Neuronal stem cell (in vitro differentiated cells): ENCODE measurements around the gene ELOVL6.

Experiments used
- DNase-seq: peaks from one replicate; pipeline ENCODE4 v3.0.0-alpha.2; 2013; ENCODE audit warnings: low spot score
- H2AFZ ChIP-seq: one replicate; pipeline ENCODE4 v1.6.1; 2013; ENCODE audit warnings: mild to moderate bottlenecking, low read length, inconsistent platforms
- H2AK5ac ChIP-seq: 2 replicates; pipeline ENCODE4 v1.6.1; 2013; ENCODE audit warnings: low read depth, mild to moderate bottlenecking, inconsistent platforms, low read length, moderate library complexity, mixed read lengths
- H2BK120ac ChIP-seq: 2 replicates; pipeline ENCODE4 v1.6.1; 2013; ENCODE audit warnings: low read depth, mild to moderate bottlenecking, inconsistent platforms, low read length, moderate library complexity, mixed read lengths
- H2BK12ac ChIP-seq: one replicate; pipeline ENCODE4 v1.6.1; 2013; ENCODE audit warnings: low read length, inconsistent platforms
- H2BK15ac ChIP-seq: 2 replicates; pipeline ENCODE4 v1.6.1; 2013; ENCODE audit warnings: mild to moderate bottlenecking, low read length, inconsistent platforms, mixed read lengths
- H2BK5ac ChIP-seq: one replicate; pipeline ENCODE4 v1.6.1; 2013; ENCODE audit warnings: inconsistent platforms, mild to moderate bottlenecking, low read length, moderate library complexity
- H3K14ac ChIP-seq: one replicate; pipeline ENCODE4 v1.6.1; 2013; ENCODE audit warnings: low read length, inconsistent platforms
- H3K18ac ChIP-seq: 2 replicates; pipeline ENCODE4 v1.6.1; 2013; ENCODE audit warnings: low read length, inconsistent platforms
- H3K23ac ChIP-seq: 2 replicates; pipeline ENCODE4 v1.6.1; 2013; ENCODE audit warnings: low read depth, mild to moderate bottlenecking, mixed read lengths, low read length, inconsistent platforms; ENCODE audit not compliant: poor library complexity
- H3K27ac ChIP-seq: replicated peaks from 3 replicates; pipeline ENCODE4 v1.5.1; 2013; ENCODE audit warnings: low read length, inconsistent platforms
- H3K27me3 ChIP-seq, 3 experiments: 2 replicates each; pipeline ENCODE4 v1.6.1; 2013; ENCODE audit warnings: low read length in 3 of 3, mild to moderate bottlenecking in 2 of 3, inconsistent platforms in 1 of 3, low read depth in 1 of 3, mixed read lengths in 1 of 3, moderate library complexity in 1 of 3; ENCODE audit not compliant: control insufficient read depth in 3 of 3, insufficient read depth in 3 of 3
- H3K36me3 ChIP-seq, 2 donors: replicated peaks in 1 of 2; 2 replicates each; pipeline ENCODE4 v1.6.1; 2013; ENCODE audit warnings: low read length in 2 of 2; ENCODE audit not compliant: control insufficient read depth in 2 of 2, insufficient read depth in 2 of 2
- H3K4ac ChIP-seq: 2 replicates; pipeline ENCODE4 v1.6.1; 2013; ENCODE audit warnings: inconsistent platforms, mild to moderate bottlenecking, low read length, moderate library complexity
- H3K4me1 ChIP-seq, 2 donors: 1 replicate in 1 of 2; 2 replicates in 1 of 2; pipeline ENCODE4 v1.6.1; 2013; ENCODE audit warnings: low read length in 2 of 2, low read depth in 1 of 2; ENCODE audit not compliant: control insufficient read depth in 2 of 2, insufficient read depth in 1 of 2
- H3K4me2 ChIP-seq: one replicate; pipeline ENCODE4 v1.6.1; 2013; ENCODE audit warnings: mild to moderate bottlenecking, low read length, inconsistent platforms; ENCODE audit not compliant: insufficient read depth, poor library complexity, severe bottlenecking
- H3K4me3 ChIP-seq, 2 donors: 2 replicates each; pipeline ENCODE4 v1.5.1; 2013; ENCODE audit warnings: low read length in 2 of 2, mild to moderate bottlenecking in 2 of 2, inconsistent platforms in 1 of 2, moderate library complexity in 1 of 2
- H3K79me1 ChIP-seq: one replicate; pipeline ENCODE4 v1.6.1; 2013; ENCODE audit warnings: low read depth, mild to moderate bottlenecking, inconsistent platforms, low read length, moderate library complexity
- H3K9ac ChIP-seq: one replicate; pipeline ENCODE4 v1.6.1; 2013; ENCODE audit warnings: mild to moderate bottlenecking, low read depth, low read length, inconsistent platforms; ENCODE audit not compliant: poor library complexity
- H3K9me3 ChIP-seq, 2 donors: replicated peaks in 1 of 2; 2 replicates each; pipeline versions ENCODE3 to v1.6.1; 2013; ENCODE audit warnings: low read length in 2 of 2, mild to moderate bottlenecking in 2 of 2, inconsistent platforms in 1 of 2, low read depth in 1 of 2, mixed read lengths in 1 of 2, moderate library complexity in 1 of 2; ENCODE audit not compliant: control insufficient read depth in 2 of 2, insufficient read depth in 1 of 2
- H4K8ac ChIP-seq: one replicate; pipeline ENCODE4 v1.6.1; 2013; ENCODE audit warnings: low read depth, mild to moderate bottlenecking, inconsistent platforms, low read length, moderate library complexity
- H4K91ac ChIP-seq: one replicate; pipeline ENCODE4 v1.6.1; 2013; ENCODE audit warnings: low read length, low read depth, mild to moderate bottlenecking, inconsistent platforms; ENCODE audit not compliant: poor library complexity
- WGBS, 2 donors: extraction: QIAGEN DNeasy Blood & Tissue Kit; methylation state at CpG; one replicate each; pipeline ENCODE4 v1.1.7; 2013; ENCODE audit warnings: missing lambda C conversion rate in 2 of 2, mixed read lengths in 1 of 2; ENCODE audit not compliant: insufficient read length in 2 of 2, insufficient replicate concordance in 1 of 2; ENCODE audit errors: extremely low coverage in 2 of 2; 5-methylcytosine and 5-hydroxymethylcytosine counted together

Gene ELOVL6

GRCh38 chr4:110002326-110002725 lies 196.1 kb downstream of the ELOVL6 start:
- no peak overlapping the region for H3K23ac ChIP-seq
- no peaks in the 10 kb centered on the region for H3K4me1 ChIP-seq
- no peak overlapping the region for H2BK15ac ChIP-seq
- no peak overlapping the region for H3K4me3 ChIP-seq
- no peak overlapping the region for H4K91ac ChIP-seq
- no peaks in the 10 kb centered on the region for H3K9me3 ChIP-seq
- H4K8ac ChIP-seq = no peak overlapping the region
- H2BK12ac ChIP-seq = no peak overlapping the region
- H2AK5ac ChIP-seq = no peak overlapping the region
- H3K9ac ChIP-seq = no peak overlapping the region
- H3K4ac ChIP-seq = no peak overlapping the region
- H3K4me2 ChIP-seq = no peak overlapping the region
- H3K14ac ChIP-seq = no peak overlapping the region
- no peak overlapping the region for H3K18ac ChIP-seq
- WGBS, 2 donors = no CpG with 5 or more reads among the region's 3 CpGs
- DNase-seq = no peak
- H3K36me3 ChIP-seq = no peaks in the 10 kb centered on the region
- H3K27me3 ChIP-seq = no peaks in the 10 kb centered on the region
- no peak overlapping the region for H3K27ac ChIP-seq
- no peak overlapping the region for H2BK120ac ChIP-seq
- no peak overlapping the region for H2BK5ac ChIP-seq
- H3K79me1 ChIP-seq = no peaks in the 10 kb centered on the region
- H2AFZ ChIP-seq = no peak overlapping the region

GRCh38 chr4:109999585-109999912 lies 198.9 kb downstream of the ELOVL6 start:
- Histone ChIP-seq H2AK5ac (no peak overlapping the region), H2AFZ (no peak overlapping the region), H3K4me3 (peak overlapping the region in 1 of 2 donors; percentile 31), H3K18ac (no peak overlapping the region), H3K27ac (no peak overlapping the region), H3K79me1 (no peaks in the 10 kb centered on the region), H3K9ac (no peak overlapping the region), H3K36me3 (no peaks in the 10 kb centered on the region), H3K4me2 (no peak overlapping the region), H2BK5ac (no peak overlapping the region), H3K4me1 (no peaks in the 10 kb centered on the region), H3K27me3 (no peaks in the 10 kb centered on the region), H2BK15ac (no peak overlapping the region), H2BK120ac (no peak overlapping the region), H3K14ac (no peak overlapping the region), H3K23ac (no peak overlapping the region), H2BK12ac (no peak overlapping the region), H4K91ac (no peak overlapping the region), H3K4ac (no peak overlapping the region), H4K8ac (no peak overlapping the region), H3K9me3 (no peaks in the 10 kb centered on the region)
- DNase-seq = no peak
- no CpG with 5 or more reads among the region's 9 CpGs for WGBS, 2 donors

GRCh38 chr4:109998867-109999584 lies 199.4 kb downstream of the ELOVL6 start:
- no peaks in the 10 kb centered on the region for H3K4me1 ChIP-seq
- H2BK120ac ChIP-seq = no peak overlapping the region
- WGBS, 2 donors = no CpG with 5 or more reads among the region's 3 CpGs
- H3K36me3 ChIP-seq = no peaks in the 10 kb centered on the region
- no peak overlapping the region for H2AFZ ChIP-seq
- no peak overlapping the region for H2BK15ac ChIP-seq
- no peak overlapping the region for H3K23ac ChIP-seq
- no peak overlapping the region for H2AK5ac ChIP-seq
- H3K14ac ChIP-seq = no peak overlapping the region
- no peak overlapping the region for H3K4ac ChIP-seq
- H4K8ac ChIP-seq = no peak overlapping the region
- no peak overlapping the region for H3K18ac ChIP-seq
- H3K27ac ChIP-seq = no peak overlapping the region
- H2BK12ac ChIP-seq = no peak overlapping the region
- H3K27me3 ChIP-seq = no peaks in the 10 kb centered on the region
- H2BK5ac ChIP-seq = no peak overlapping the region
- H3K4me3 ChIP-seq = no peak overlapping the region
- no peaks in the 10 kb centered on the region for H3K79me1 ChIP-seq
- no peak overlapping the region for H4K91ac ChIP-seq
- H3K4me2 ChIP-seq = no peak overlapping the region
- no peaks in the 10 kb centered on the region for H3K9me3 ChIP-seq
- DNase-seq = peak; percentile 64
- H3K9ac ChIP-seq = no peak overlapping the region

GRCh38 chr4:109996526-109996925 lies 201.9 kb downstream of the ELOVL6 start:
- DNase-seq = no peak
- no peak overlapping the region for H3K4ac ChIP-seq
- no peaks in the 10 kb centered on the region for H3K9me3 ChIP-seq
- H3K27ac ChIP-seq = no peak overlapping the region
- H3K4me3 ChIP-seq = no peak overlapping the region
- no peak overlapping the region for H2BK15ac ChIP-seq
- no peak overlapping the region for H4K91ac ChIP-seq
- H2BK5ac ChIP-seq = no peak overlapping the region
- no peak overlapping the region for H2BK12ac ChIP-seq
- H3K36me3 ChIP-seq = no peaks in the 10 kb centered on the region
- no peak overlapping the region for H3K9ac ChIP-seq
- no peak overlapping the region for H4K8ac ChIP-seq
- no peak overlapping the region for H3K18ac ChIP-seq
- H3K23ac ChIP-seq = no peak overlapping the region
- H2BK120ac ChIP-seq = no peak overlapping the region
- WGBS, 2 donors = no CpG with 5 or more reads among the region's 3 CpGs
- no peaks in the 10 kb centered on the region for H3K27me3 ChIP-seq
- H2AFZ ChIP-seq = no peak overlapping the region
- H2AK5ac ChIP-seq = no peak overlapping the region
- no peaks in the 10 kb centered on the region for H3K4me1 ChIP-seq
- no peak overlapping the region for H3K14ac ChIP-seq
- H3K79me1 ChIP-seq = no peaks in the 10 kb centered on the region
- H3K4me2 ChIP-seq = no peak overlapping the region
